ENCODE data around the gene THAP12.

Gene THAP12

GRCh38 chr11:76313913-76314740, 66.8 kb downstream of the THAP12 start:
- DNase-seq (ENCODE audit: insufficient read length, low spot score), result no peak

GRCh38 chr11:76313271-76313670, 67.7 kb downstream of the THAP12 start:
- no peak for TF ChIP-seq POLR2A (IDR thresholded peaks at IDR 0.05; ENCODE audit: low read depth, low read length)
- no peak for DNase-seq (ENCODE audit: insufficient read length, low spot score)

More at GRCh38 chr11:76313913-76314740, 66.8 kb downstream of the THAP12 start:
- no peak for TF ChIP-seq POLR2A (IDR thresholded peaks at IDR 0.05; ENCODE audit: low read depth, low read length)
- FAIRE-seq, result no peak

GRCh38 chr11:76310832-76311595, 69.9 kb downstream of the THAP12 start:
- FAIRE-seq, result no peak
- no peak for TF ChIP-seq POLR2A (IDR thresholded peaks at IDR 0.05; ENCODE audit: low read depth, low read length)

More at GRCh38 chr11:76313271-76313670, 67.7 kb downstream of the THAP12 start:
- FAIRE-seq, result no peak

GRCh38 chr11:76307978-76308747, 72.8 kb downstream of the THAP12 start:
- no peak for TF ChIP-seq POLR2A (IDR thresholded peaks at IDR 0.05; ENCODE audit: low read depth, low read length)
- DNase-seq (ENCODE audit: insufficient read length, low spot score) (no peak), FAIRE-seq (no peak)

More at GRCh38 chr11:76310832-76311595, 69.9 kb downstream of the THAP12 start:
- DNase-seq (ENCODE audit: insufficient read length, low spot score), result no peak

GRCh38 chr11:76307396-76307795, 73.5 kb downstream of the THAP12 start:
- no peak for TF ChIP-seq POLR2A (IDR thresholded peaks at IDR 0.05; ENCODE audit: low read depth, low read length)
- FAIRE-seq (no peak), DNase-seq (ENCODE audit: insufficient read length, low spot score) (no peak)

GRCh38 chr11:76303399-76303798, 77.5 kb downstream of the THAP12 start:
- DNase-seq (ENCODE audit: insufficient read length, low spot score) (no peak), FAIRE-seq (no peak)
- no peak for TF ChIP-seq POLR2A (IDR thresholded peaks at IDR 0.05; ENCODE audit: low read depth, low read length)

GRCh38 chr11:76302996-76303395, 77.9 kb downstream of the THAP12 start:
- no peak for TF ChIP-seq POLR2A (IDR thresholded peaks at IDR 0.05; ENCODE audit: low read depth, low read length)
- FAIRE-seq (no peak), DNase-seq (ENCODE audit: insufficient read length, low spot score) (no peak)
